NOMO-1 treated with DMSO at 0.1 percent for 48 hours (cell line): ENCODE measurements around the gene DCUN1D2.

Experiments
- DNase-seq: peaks from one replicate; lab custom pipeline; 2025; ENCODE audit not compliant: unreplicated experiment; lab: John Stamatoyannopoulos, UW

The DCUN1D2 gene

DNA sequence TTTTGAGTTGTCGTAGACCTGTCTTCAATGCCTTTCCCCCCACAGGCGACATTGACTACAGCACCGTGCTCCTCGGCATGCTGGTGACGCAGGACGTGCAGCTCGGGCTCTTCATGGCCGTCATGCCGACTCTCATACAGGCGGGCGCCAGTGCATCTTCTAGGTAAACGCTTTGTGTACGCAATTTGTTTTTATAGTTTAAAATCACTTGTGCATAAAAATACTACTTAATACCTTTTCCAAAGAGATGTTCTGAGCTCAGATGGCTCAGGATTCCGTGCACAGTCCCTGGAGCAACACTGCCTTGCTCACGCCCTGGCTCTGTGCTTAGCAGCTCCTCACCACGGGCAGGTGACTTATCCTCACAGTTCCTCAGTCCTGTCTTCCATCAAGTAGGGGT lies 30.1 kb upstream of the DCUN1D2 start:
- no peak for DNase-seq

DNA sequence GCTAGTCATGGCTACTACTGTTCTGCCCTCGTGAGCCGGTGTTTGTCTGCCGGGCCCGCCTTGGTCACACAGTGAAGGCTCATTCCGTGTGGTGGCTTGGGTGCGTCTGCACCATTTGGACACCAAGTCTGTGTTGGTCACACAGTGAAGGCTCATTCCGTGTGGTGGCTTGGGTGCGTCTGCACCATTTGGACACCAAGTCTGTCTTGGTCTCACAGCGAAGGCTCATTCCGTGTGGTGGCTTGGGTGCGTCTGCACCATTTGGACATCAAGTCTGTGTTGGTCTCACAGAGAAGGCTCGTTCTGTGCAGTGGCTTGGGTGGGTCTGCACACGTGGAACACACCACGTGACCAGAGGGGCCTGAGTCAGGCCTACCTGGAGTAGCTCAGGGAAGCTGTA lies 29.0 kb upstream of the DCUN1D2 start:
- DNase-seq: no peak

DNA sequence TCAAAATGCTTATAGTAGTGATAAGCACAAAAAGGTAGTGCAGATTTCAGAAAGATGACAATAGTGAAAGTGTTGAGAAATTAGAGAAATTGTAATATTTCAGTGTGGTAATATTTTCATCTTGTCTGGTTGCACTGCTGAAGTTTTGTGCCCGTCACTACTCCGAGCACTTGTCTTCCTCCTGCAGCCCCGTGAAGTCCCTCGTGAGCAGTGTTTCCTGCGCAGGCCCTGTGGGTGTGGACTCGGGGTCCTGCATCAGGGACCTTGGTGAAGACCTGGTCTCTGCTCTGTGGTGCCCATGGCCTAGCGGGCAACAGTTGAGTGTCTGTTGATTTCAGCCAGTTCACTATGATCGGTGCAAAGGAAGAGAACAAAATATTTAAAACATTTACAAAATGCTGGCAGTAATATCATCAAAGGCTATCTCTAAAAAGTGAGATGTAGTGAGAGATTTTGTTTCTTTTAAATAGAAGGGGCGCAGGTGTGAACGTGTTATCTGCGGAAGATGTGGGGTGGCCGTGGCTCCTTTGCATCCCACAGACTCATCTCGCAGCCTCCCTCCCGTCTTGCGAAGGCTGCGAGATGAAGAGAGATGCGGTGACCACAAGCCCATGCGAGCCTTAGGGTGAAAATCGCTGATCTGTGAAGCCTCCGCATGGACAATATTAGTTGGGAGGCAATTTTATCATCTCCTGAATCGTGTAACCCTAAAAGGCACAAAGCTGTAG lies 27.7 kb upstream of the DCUN1D2 start:
- DNase-seq: no peak

DNA sequence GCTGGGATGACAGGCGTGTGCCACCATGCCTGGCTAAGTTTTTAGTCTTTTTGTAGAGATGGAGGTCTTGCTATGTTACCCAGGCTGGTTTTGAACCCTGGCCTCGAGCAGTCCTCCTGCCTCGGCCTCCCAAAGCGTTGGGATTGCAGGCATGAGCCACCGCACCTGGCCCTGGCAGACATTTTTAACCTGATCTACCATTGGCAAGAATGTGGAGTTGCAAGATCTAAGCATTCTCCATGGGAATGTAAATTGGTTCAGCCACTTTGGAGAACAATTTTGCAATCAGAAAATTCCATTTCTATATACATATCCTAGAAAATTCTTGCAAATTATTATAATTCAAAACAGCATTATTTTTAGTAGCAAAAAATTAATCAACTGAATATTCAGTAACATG lies 24.3 kb upstream of the DCUN1D2 start:
- DNase-seq: no peak

DNA sequence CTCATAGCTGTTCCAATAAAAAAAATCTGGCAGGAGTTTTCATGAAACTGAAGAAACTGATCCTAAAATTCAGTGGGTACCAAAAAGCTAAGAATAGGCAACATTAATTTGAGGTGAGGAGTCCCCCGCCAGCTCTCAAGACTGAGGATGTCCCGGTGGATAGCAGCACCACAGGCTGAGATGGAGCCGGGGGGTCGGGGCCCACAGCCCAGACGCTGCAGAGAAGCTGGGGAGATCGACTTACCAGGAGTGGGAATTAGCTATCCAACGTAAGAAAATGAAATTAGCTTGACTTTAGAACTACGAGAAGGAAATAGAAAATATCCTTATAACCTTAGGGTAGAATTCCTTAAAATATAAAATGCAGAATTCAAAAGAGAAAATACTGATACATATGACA lies 23.2 kb upstream of the DCUN1D2 start:
- no peak for DNase-seq

DNA sequence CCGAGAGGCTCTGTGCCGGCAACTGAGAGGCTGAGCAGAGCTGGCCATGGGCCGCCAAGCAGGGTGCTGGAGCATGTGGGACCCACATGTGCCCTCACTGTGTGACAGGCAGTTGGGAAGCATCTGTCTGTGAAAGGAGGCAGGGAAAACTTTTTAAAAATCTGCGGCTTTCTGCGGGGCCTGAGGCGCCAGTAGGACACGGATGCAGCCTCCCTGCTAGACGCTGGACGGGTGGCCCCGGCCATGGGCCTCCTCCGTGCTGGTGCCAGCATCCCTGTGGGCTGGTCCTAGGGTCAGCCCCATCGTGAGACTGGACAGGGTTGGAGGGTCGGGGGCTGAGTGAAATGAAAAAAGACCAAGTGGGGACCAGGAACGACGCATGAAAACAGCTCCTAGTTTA lies 20.9 kb upstream of the DCUN1D2 start:
- no peak for DNase-seq

DNA sequence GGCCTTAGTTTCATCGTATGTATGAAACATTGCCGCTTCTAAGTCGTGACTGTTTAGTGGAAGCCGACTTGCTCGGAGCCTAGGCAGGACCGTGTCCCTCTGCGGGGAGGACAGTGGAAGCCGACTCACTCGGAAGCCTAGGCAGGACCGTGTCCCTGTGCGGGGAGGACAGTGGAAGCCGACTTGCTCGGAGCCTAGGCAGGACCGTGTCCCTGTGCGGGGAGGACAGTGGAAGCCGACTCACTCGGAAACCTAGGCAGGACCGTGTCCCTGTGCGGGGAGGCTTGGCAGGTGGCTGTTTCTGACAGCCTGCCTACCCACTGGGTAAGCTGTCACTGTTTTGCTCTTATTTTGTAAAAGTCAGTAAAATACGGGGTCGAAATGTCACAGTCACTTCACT lies 20.4 kb upstream of the DCUN1D2 start:
- DNase-seq: no peak

DNA sequence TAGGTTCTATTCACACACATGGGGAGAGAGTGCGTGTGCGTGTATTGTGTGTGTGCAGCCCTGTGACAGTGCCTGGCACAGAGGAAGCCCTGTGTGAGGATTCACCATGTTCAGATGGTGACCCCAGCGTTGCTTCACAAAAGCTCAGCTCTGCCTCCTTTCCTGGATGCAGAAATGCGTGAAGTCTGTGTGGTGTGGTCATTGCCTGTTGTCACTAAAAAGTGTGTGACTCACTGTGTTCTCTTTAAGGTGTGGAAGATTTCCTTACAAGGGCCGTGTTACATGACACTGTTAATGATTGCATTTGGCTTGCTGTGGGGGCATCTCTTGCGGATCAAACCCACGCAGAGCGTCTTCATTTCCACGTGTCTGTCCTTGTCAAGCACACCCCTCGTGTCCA lies 19.5 kb upstream of the DCUN1D2 start:
- DNase-seq: no peak

DNA sequence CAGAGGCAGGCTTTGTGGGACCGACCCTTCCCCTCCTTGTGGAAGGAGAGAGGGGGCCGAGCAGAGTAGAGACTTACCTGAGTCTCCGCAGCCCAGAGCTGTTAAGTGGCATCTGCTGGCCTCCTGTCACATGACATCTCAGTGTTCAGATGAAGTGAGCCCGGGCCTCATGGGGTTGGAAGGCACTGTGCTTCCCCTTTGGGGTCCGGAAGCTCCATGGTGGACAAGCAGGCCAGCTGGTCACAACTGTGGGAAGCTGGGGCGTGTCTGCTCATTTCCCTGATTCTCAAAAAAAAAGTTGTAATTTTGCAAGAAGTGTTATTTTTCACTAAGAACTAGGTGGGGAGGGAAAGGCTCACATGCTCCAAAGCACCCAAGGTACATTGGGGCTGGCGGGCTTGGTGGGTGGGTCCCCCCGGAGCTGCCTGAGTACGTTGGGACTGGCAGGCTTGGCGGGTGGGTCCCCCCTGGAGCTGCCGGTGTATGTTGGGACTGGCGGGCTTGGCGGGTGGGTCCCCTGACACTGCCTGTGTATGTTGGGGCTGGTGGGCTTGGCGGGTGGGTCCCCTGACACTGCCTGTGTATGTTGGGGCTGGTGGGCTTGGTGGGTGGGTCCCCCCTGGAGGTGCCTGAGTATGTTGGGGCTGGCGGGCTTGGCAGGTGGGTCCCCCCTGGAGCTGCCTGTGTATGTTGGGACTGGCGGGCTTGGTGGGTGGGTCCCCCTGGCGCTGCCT lies 18.2 kb upstream of the DCUN1D2 start:
- DNase-seq: no peak

DNA sequence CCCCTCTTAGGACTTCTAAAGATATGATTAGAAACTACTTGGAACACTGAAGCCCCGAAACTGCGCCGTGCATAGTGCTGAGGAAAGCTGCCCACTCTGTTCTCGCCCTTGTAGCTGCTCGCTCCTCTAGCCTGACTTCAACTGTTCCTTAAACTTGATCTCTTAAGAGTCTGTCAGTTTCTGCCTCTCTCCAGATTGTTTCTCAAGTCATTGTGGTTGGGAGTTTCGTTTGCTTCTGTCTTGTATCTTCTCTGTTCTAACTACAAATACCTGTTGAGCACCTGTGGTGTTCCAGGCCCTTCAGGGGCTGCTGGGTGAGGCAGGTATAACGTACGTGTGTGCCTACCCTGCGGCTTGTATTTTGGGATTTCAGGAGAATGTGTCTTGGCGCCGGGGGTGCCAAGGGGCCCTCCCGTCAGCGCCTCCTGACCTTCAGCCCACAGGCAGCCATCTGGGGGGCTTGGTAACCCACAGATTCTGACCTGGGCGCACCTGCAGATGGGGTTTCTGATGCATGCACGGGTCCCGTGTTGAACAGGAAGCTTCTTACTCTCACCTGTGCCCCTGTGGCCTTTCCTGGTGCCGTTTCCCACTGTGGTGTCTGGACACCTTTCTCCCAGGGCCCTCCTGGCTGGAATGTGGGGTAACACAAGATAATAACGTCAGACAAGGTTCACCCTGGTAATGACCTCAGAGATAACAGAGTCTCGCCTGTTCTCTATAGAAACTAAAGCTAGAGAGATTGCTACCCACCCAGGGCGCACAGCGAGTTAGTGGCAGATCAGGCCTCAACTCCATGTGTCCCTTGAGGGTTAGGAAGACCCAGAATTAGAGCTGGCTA lies 17.2 kb upstream of the DCUN1D2 start:
- DNase-seq: no peak

DNA sequence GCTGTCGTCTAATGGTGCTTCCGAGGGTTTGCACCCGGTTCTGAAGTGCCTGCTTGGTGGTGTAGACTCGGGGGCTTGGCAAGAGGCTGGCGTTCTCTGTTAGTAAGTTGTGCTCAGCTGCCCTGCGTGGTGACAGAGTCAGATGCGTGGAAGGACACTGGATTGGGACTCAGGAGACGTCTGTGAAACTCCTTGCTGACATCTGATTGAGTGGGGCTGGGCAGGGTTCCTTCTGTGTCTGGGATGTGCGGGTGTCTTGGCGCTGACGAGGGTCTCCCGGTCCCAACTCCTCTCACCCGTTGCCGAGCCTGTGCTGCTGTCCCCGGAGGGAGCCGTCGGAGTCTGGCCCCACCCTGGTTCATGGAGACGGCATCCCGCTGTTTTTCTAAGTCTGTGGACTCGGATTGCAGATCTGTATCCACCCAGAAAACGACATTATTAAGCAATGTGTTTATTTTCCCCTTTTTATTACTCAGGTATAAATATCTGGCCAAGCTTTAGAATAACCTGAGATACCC lies 16.4 kb upstream of the DCUN1D2 start:
- no peak for DNase-seq

DNA sequence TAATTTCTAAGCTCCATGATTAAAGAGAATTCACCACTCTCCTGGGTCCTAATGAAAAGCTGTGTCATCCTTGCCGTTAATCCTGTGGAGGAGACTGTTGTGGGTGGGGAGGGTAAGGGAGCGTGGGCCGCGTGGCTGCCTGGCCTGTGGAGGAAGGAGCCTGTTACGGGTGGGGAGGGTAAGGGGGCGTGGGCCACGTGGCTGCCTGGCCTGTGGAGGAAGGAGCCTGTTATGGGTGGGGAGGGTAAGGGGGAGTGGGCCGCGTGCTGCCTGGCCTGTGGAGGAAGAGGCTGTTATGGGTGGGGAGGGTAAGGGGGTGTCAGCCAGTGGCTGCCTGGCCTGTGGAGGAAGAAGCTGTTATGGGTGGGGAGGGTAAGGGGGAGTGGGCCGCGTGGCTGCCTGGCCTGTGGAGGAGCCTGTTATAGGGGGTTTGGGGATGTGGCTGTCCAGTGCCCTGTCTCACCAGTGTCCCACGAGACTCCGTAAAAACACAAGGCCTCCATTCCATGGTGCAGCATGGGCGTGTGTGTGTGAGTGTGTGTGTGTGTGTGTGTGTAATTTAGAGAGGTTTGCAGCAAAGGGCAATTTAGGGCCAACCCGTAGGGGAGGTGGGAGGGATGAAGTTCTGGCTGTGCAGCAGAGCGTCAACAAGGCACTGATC lies 15.6 kb upstream of the DCUN1D2 start:
- no peak for DNase-seq

DNA sequence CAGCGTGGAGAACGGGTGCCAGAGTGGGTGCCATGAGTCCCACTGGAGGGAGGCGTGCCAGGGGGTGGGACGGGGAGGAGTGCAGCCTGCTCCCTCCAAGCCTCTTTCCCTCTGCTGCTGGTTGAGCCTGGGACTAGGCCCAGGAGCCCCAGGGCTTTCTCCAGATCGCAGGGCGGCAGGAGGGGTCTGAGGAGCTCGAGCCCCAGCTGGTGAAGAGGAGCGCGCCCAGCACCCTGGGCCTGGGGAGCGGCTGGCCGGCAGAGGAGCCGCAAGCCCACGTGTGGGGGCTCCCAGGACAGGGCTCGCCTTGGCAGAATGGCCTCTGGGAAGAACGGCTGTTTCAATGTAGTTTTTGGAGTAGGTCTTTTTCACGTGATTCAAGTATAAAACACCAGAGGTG lies 12.2 kb upstream of the DCUN1D2 start:
- no peak for DNase-seq

DNA sequence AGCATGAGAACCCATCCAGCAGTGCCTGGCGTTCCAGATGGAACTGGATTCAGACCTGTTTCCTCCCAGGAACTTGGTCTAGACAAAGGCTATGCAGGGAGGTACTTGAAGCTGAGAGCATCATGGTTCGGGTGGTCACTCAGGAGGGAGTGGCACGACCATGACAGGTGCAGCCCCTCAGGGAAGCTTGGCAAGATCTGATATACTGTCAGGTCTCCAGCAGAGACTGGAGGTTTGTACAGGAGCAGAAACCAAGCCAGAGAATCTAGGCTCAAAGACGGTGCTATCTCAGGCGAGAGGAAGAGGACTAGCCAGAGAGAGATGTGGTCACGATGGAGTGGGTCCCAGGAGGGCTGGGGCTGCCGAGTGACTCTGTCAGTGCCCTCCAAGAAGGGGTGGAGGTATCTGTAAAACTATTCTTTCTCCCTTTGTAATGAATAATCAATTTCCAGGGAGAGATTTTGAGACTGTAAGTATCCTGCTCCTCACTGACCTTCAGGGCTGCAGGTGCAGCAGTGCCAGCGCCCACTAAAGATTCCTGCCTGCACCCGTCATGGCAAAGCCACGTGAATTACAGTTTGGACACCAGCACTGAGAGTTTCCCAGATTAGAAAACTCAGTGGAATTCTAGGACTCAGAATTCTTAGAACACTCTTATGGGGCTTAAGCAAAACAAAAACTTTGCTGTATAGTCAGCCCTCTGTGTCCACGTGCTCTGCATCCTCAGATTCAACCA lies 10.2 kb upstream of the DCUN1D2 start:
- DNase-seq: no peak

DNA sequence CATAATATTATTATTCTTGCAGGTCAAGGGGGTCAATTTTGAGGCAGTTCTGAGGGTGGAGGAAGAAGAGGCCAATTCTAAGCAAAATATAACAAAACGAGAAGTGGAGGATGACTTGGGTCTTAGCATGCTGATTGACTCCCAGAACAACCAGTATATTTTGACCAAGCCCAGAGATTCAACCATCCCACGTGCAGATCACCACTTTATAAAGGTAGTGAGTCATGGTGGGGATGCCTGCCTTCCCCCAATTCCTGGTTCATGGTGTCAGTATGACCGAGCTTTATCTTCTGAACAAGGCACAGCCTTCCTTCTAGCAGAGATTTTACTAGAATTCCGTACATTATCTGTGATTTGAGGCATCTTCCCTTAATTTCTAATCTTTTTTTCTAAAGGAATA lies 9.4 kb upstream of the DCUN1D2 start:
- no peak for DNase-seq

DNA sequence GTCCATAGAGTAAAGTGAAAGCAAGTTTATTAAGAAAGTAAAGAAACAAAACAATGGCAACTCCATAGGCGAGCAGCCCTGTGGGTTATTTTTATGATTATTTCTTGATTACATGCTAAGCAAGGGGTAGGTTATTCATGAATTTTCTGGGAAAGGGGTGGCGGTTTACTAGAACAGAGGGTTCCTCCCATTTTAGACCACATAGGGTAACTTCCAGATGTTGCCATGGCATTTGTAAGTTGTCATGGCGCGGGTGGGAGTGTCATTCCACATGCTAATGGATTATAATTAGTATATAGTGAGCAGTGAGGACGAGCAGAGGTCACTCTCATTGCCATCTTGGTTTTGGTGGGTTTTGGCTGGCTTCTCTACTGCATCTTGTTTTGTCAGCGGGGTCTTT lies 8.4 kb upstream of the DCUN1D2 start:
- DNase-seq: no peak

DNA sequence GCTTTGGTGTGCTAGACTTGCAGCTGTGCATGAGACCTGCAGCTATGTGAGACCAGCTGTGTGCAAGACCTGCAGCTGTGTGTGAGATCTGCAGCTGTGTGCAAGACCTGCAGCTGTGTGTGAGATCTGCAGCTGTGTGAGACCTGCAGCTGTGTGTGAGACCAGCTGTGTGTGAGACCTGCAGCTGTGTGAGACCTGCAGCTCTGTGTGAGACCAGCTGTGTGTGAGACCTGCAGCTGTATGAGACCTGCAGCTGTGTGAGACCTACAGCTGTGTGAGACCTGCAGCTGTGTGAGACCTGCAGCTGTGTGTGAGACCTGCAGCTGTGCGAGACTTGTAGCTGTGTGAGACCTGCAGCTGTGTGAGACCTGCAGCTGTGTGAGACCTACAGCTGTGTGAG lies 6.7 kb upstream of the DCUN1D2 start:
- no peak for DNase-seq

DNA sequence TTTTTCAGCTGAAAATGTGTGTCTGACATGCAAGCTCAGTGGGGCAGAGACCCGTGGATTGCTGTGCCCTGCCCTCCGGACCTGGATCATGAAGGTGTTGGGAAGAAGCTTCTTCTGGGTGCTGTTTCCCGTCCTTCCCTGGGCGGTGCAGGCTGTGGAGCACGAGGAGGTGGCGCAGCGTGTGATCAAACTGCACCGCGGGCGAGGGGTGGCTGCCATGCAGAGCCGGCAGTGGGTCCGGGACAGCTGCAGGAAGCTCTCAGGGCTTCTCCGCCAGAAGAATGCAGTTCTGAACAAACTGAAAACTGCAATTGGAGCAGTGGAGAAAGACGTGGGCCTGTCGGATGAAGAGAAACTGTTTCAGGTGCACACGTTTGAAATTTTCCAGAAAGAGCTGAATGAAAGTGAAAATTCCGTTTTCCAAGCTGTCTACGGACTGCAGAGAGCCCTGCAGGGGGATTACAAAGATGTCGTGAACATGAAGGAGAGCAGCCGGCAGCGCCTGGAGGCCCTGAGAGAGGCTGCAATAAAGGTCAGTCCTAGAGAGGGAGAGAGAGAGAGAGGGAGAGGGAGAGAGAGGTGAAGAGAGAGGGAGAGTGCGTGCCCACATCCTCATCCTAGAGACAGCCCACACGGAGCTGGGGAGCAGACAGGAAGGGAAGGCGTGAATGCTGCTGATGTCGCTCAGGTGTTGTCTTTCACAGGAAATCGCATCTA lies 5.1 kb upstream of the DCUN1D2 start:
- DNase-seq: no peak

DNA sequence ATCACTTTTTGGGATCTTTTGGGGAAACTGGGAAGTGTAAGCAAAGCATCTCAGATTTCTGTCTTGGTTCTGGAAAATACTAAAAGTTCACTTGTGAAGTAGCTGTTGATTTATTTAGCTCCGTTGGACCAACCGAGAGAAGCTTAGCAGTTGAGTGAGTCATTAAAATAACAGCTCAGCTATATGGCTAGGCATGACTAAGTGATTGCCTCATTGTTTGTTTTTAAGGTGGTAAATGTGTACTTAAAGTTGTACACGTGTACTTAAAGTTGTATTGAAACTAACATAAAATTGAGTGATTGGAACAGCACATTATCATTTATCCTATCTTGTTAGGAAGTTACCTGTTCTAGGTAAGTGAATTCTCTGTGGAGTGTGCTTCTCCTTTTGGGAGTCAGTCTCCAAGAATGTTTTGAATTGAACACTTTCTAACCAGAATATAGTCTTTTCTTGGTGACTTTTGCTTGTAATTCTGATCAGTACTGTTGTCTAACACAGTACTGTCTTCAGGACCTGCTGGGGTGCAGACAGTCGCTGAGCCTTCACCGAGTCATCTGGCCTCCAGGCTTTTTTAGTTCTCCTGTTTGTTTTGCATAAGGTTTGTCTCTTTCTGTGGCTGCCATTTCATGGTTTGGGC lies 2.9 kb upstream of the DCUN1D2 start:
- DNase-seq: peak; percentile 87
